WTC11 (cell line): Measurements from ENCODE around the gene KRTAP2-3. TPM values are rescaled to one million over a fixed set of nuclear protein-coding genes. Genes with fewer than 3 reads are reported as not detected.
"Not testable (repeated sequence)": the region's sequence is repeated elsewhere in the genome, so short reads cannot be mapped to it uniquely, and the experiment has no call there.

ENCODE experiments used
- ATAC-seq: fragments of 200-7000 bp; cut with Tn5 transposase; 2 replicates; pipeline ENCODE4 v1.10.0; 2021; ENCODE audit warnings: mild to moderate bottlenecking, moderate library complexity
- CTCF ChIA-PET: fragments of 300-600 bp; sonication (Branson Sonifier 250); formaldehyde crosslinking; loops from one replicate; lab custom pipeline; 2021; ENCODE audit warnings: antibody characterized with exemption; lab: Charles Lee
- POLR2A ChIA-PET: fragments of 350-600 bp; sonication (Branson Sonifier 250); formaldehyde crosslinking; loops from one replicate; lab custom pipeline; 2021; ENCODE audit warnings: antibody characterized with exemption; lab: Charles Lee
- DNase-seq: peaks from one replicate; pipeline ENCODE4 v3.0.0; 2021; ENCODE audit warnings: low spot score
- H3K27ac Mint-ChIP-seq: 2 replicates; pipeline ENCODE4 v1.8.0; 2021; ENCODE audit warnings: mixed read lengths
- H3K27me3 Mint-ChIP-seq: 2 replicates; pipeline ENCODE4 v1.8.0; 2021; ENCODE audit warnings: low read depth, mild to moderate bottlenecking, moderate library complexity, mixed read lengths
- H3K36me3 Mint-ChIP-seq: 2 replicates; pipeline ENCODE4 v1.8.0; 2021; ENCODE audit warnings: mixed read lengths
- H3K4me1 Mint-ChIP-seq: 2 replicates; pipeline ENCODE4 v1.8.0; 2022; ENCODE audit warnings: mixed read lengths
- H3K4me3 Mint-ChIP-seq: 2 replicates; pipeline ENCODE4 v1.8.0; 2021; ENCODE audit warnings: mild to moderate bottlenecking, moderate library complexity, mixed read lengths
- H3K9me3 Mint-ChIP-seq: 2 replicates; pipeline ENCODE4 v1.8.0; 2021; ENCODE audit warnings: mixed read lengths
- ATF1 ChIP-seq: sonication (generic); formaldehyde crosslinking; IDR thresholded peaks from 2 replicates; pipeline ENCODE4 v1.8.1; 2023; ENCODE audit warnings: mild to moderate bottlenecking, moderate library complexity, missing genetic modification reagents
- CBFB ChIP-seq: sonication (generic); formaldehyde crosslinking; IDR thresholded peaks from 2 replicates; pipeline ENCODE4 v1.8.1; 2022; ENCODE audit warnings: mild to moderate bottlenecking, low read depth, missing genetic modification reagents
- CREM ChIP-seq: sonication (generic); formaldehyde crosslinking; IDR thresholded peaks from 2 replicates; pipeline ENCODE4 v1.8.1; 2022; ENCODE audit warnings: mild to moderate bottlenecking, missing genetic modification reagents, moderate library complexity
- E2F4 ChIP-seq: sonication (generic); formaldehyde crosslinking; IDR thresholded peaks from 2 replicates; pipeline ENCODE4 v1.8.1; 2022; ENCODE audit warnings: low read depth, mild to moderate bottlenecking, moderate library complexity, missing genetic modification reagents, borderline replicate concordance
- ELF4 ChIP-seq: sonication (generic); formaldehyde crosslinking; IDR thresholded peaks from 2 replicates; pipeline ENCODE4 v1.8.1; 2022; ENCODE audit warnings: low read depth, mild to moderate bottlenecking, moderate library complexity, missing genetic modification reagents
- HMGA2 ChIP-seq: fragments of 250-450 bp; sonication (Bioruptor Pico); IDR thresholded peaks from 2 replicates; pipeline ENCODE4 v1.4.0; 2021; ENCODE audit warnings: mild to moderate bottlenecking, moderate library complexity
- NR1H2 ChIP-seq: sonication (generic); formaldehyde crosslinking; IDR thresholded peaks from 2 replicates; pipeline ENCODE4 v1.9.0; 2021; ENCODE audit warnings: mild to moderate bottlenecking, moderate library complexity, missing genetic modification reagents
- OVOL2 ChIP-seq: fragments of 250-450 bp; sonication (Bioruptor Pico); IDR thresholded peaks from 2 replicates; pipeline ENCODE4 v1.9.0; 2021; ENCODE audit warnings: mild to moderate bottlenecking, borderline replicate concordance
- PRRX2 ChIP-seq: fragments of 250-450 bp; sonication (Bioruptor Pico); IDR thresholded peaks from 2 replicates; pipeline ENCODE4 v1.8.0; 2021; ENCODE audit warnings: mild to moderate bottlenecking
- ZBTB43 ChIP-seq: sonication (generic); formaldehyde crosslinking; IDR thresholded peaks from 2 replicates; pipeline ENCODE4 v1.8.1; 2023; ENCODE audit warnings: mild to moderate bottlenecking, missing genetic modification reagents
- ZNF121 ChIP-seq: sonication (generic); formaldehyde crosslinking; IDR thresholded peaks from 2 replicates; pipeline ENCODE4 v1.8.0; 2023; ENCODE audit warnings: missing genetic modification reagents
- ZNF138 ChIP-seq: sonication (generic); formaldehyde crosslinking; conservative IDR thresholded peaks from 2 replicates; pipeline ENCODE4 v1.8.1; 2022; ENCODE audit warnings: mild to moderate bottlenecking, moderate library complexity, missing genetic modification reagents
- ZNF416 ChIP-seq: fragments of 250-450 bp; sonication (Bioruptor Pico); IDR thresholded peaks from 2 replicates; pipeline ENCODE4 v1.9.0; 2021; ENCODE audit warnings: mild to moderate bottlenecking, inconsistent platforms
- ZNF423 ChIP-seq: fragments of 250-450 bp; sonication (Bioruptor Pico); IDR thresholded peaks from 2 replicates; pipeline ENCODE4 v2.1.2; 2022; ENCODE audit warnings: mild to moderate bottlenecking, moderate library complexity
- total RNA-seq: library from RNA; stranded (reverse); gene quantifications from 3 replicates; pipeline ENCODE4 v1.2.3, GENCODE V29; 2021
- TF ChIP-seq, protein P1 (sequence below): sonication (generic); formaldehyde crosslinking; IDR thresholded peaks from 2 replicates; pipeline ENCODE4 v1.8.0; 2022; ENCODE audit warnings: missing genetic modification reagents
- TF ChIP-seq, protein P2 (sequence below): sonication (generic); formaldehyde crosslinking; IDR thresholded peaks from 2 replicates; pipeline ENCODE4 v1.8.1; 2023; ENCODE audit warnings: mild to moderate bottlenecking, missing genetic modification reagents, moderate library complexity
- TF ChIP-seq, protein P3 (sequence below): sonication (generic); formaldehyde crosslinking; IDR thresholded peaks from 2 replicates; pipeline ENCODE4 v1.8.0; 2022; ENCODE audit warnings: mild to moderate bottlenecking, missing genetic modification reagents

KRTAP2-3 gene
- total RNA-seq, 1 experiment from 2014 or later, result not detected

GRCh38 chr17:41103896-41104295, 44.0 kb upstream of the KRTAP2-3 start:
- Mint-ChIP-seq H3K4me1 (peaks cover 62% of the 10 kb centered on the region), H3K36me3 (peaks cover 6% of the 10 kb centered on the region), H3K27ac (no peak overlapping the region), H3K4me3 (no peak overlapping the region), H3K27me3 (no peaks in the 10 kb centered on the region), H3K9me3 (peaks cover 10% of the 10 kb centered on the region)
- POLR2A ChIA-PET, result no interaction called here
- no peak for TF ChIP-seq ZNF121 (CRISPR knock-in tag)
- TF ChIP-seq, protein P1, sequence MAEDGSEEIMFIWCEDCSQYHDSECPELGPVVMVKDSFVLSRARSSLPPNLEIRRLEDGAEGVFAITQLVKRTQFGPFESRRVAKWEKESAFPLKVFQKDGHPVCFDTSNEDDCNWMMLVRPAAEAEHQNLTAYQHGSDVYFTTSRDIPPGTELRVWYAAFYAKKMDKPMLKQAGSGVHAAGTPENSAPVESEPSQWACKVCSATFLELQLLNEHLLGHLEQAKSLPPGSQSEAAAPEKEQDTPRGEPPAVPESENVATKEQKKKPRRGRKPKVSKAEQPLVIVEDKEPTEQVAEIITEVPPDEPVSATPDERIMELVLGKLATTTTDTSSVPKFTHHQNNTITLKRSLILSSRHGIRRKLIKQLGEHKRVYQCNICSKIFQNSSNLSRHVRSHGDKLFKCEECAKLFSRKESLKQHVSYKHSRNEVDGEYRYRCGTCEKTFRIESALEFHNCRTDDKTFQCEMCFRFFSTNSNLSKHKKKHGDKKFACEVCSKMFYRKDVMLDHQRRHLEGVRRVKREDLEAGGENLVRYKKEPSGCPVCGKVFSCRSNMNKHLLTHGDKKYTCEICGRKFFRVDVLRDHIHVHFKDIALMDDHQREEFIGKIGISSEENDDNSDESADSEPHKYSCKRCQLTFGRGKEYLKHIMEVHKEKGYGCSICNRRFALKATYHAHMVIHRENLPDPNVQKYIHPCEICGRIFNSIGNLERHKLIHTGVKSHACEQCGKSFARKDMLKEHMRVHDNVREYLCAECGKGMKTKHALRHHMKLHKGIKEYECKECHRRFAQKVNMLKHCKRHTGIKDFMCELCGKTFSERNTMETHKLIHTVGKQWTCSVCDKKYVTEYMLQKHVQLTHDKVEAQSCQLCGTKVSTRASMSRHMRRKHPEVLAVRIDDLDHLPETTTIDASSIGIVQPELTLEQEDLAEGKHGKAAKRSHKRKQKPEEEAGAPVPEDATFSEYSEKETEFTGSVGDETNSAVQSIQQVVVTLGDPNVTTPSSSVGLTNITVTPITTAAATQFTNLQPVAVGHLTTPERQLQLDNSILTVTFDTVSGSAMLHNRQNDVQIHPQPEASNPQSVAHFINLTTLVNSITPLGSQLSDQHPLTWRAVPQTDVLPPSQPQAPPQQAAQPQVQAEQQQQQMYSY (CRISPR knock-in tag), result no peak
- TF ChIP-seq ZBTB43, result no peak
- TF ChIP-seq OVOL2, result no peak
- no peak for TF ChIP-seq PRRX2 (CRISPR knock-in tag)
- CTCF ChIA-PET, result no interaction called here
- no peak for DNase-seq
- ATAC-seq, result no peak

- POLR2A ChIA-PET, result no interaction called here
Measured at GRCh38 chr17:41101586-41102259, 41.8 kb upstream of the KRTAP2-3 start, which contains the start of gene KRTAP4-16. KRTAP4-16 (minus strand) TSS chr17:41102209; CDS start chr17:41102209, 0 bp downstream.

GRCh38 chr17:41099682-41100480, 40.0 kb upstream of the KRTAP2-3 start:
- H3K36me3 Mint-ChIP-seq, H3K27me3 Mint-ChIP-seq, H3K27ac Mint-ChIP-seq, POLR2A ChIA-PET, ATAC-seq, H3K4me3 Mint-ChIP-seq, CTCF ChIA-PET, DNase-seq: not testable (repeated sequence)
- Mint-ChIP-seq H3K4me1 (peaks cover 37% of the 10 kb centered on the region), H3K9me3 (peaks cover 16% of the 10 kb centered on the region)

More at GRCh38 chr17:41101586-41102259, 41.8 kb upstream of the KRTAP2-3 start, which contains the start of gene KRTAP4-16:
- no peak within 1 kb of the TSS for H3K4me3 Mint-ChIP-seq
- CTCF ChIA-PET, result no interaction called here
- H3K27ac Mint-ChIP-seq, result 0 out of 2 replicates have a peak within 1 kb of the TSS, but pooled peaks have one; percentile 41
- no peak for DNase-seq
- no peaks in the 10 kb centered on the region for H3K27me3 Mint-ChIP-seq
- H3K36me3 Mint-ChIP-seq, result no peaks in the 10 kb centered on the region
- peaks cover 40% of the 10 kb centered on the region for H3K4me1 Mint-ChIP-seq
- no peak for TF ChIP-seq CREM (CRISPR knock-in tag)
- TF ChIP-seq ZNF423 (CRISPR knock-in tag), result peak; percentile 43
- TF ChIP-seq, all 79 proteins: peak for 1
- H3K9me3 Mint-ChIP-seq, result peaks cover 4% of the 10 kb centered on the region; the same call in 1 of the 2 replicates
- ATAC-seq, result no peak

- Mint-ChIP-seq H3K27ac (no peak overlapping the region), H3K4me1 (peaks cover 34% of the 10 kb centered on the region), H3K36me3 (peaks cover 13% of the 10 kb centered on the region), H3K4me3 (no peak overlapping the region), H3K27me3 (no peaks in the 10 kb centered on the region), H3K9me3 (peaks cover 29% of the 10 kb centered on the region)
- no peak for DNase-seq
- ChIA-PET POLR2A (no interaction called here), CTCF (no interaction called here)
- no peak for TF ChIP-seq HMGA2 (CRISPR knock-in tag)
- no peak for TF ChIP-seq ZNF416 (CRISPR knock-in tag)
- no peak for TF ChIP-seq ZNF138
- TF ChIP-seq, protein P2, sequence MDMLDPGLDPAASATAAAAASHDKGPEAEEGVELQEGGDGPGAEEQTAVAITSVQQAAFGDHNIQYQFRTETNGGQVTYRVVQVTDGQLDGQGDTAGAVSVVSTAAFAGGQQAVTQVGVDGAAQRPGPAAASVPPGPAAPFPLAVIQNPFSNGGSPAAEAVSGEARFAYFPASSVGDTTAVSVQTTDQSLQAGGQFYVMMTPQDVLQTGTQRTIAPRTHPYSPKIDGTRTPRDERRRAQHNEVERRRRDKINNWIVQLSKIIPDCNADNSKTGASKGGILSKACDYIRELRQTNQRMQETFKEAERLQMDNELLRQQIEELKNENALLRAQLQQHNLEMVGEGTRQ (CRISPR knock-in tag), result no peak
- TF ChIP-seq, protein P3, sequence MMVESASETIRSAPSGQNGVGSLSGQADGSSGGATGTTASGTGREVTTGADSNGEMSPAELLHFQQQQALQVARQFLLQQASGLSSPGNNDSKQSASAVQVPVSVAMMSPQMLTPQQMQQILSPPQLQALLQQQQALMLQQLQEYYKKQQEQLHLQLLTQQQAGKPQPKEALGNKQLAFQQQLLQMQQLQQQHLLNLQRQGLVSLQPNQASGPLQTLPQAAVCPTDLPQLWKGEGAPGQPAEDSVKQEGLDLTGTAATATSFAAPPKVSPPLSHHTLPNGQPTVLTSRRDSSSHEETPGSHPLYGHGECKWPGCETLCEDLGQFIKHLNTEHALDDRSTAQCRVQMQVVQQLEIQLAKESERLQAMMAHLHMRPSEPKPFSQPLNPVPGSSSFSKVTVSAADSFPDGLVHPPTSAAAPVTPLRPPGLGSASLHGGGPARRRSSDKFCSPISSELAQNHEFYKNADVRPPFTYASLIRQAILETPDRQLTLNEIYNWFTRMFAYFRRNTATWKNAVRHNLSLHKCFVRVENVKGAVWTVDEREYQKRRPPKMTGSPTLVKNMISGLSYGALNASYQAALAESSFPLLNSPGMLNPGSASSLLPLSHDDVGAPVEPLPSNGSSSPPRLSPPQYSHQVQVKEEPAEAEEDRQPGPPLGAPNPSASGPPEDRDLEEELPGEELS, result no peak
- no peak for TF ChIP-seq NR1H2 (CRISPR knock-in tag)
- no peak for TF ChIP-seq ELF4 (CRISPR knock-in tag)
- TF ChIP-seq E2F4, result no peak
- no peak for TF ChIP-seq CBFB (CRISPR knock-in tag)
- TF ChIP-seq ATF1 (CRISPR knock-in tag), result no peak
- ATAC-seq, result no peak
Measured at GRCh38 chr17:41098481-41098880, 38.6 kb upstream of the KRTAP2-3 start.
